GM04503 (cell line): Measurements from ENCODE around the gene TEK.
"Not testable (repeated sequence)": the region's sequence is repeated elsewhere in the genome, so short reads cannot be mapped to it uniquely, and the experiment has no call there.

Experiments used
- DNase-seq: peaks from one replicate; pipeline ENCODE4 v3.0.0-alpha.2; 2012; ENCODE audit warnings: low read depth

TEK gene

DNA sequence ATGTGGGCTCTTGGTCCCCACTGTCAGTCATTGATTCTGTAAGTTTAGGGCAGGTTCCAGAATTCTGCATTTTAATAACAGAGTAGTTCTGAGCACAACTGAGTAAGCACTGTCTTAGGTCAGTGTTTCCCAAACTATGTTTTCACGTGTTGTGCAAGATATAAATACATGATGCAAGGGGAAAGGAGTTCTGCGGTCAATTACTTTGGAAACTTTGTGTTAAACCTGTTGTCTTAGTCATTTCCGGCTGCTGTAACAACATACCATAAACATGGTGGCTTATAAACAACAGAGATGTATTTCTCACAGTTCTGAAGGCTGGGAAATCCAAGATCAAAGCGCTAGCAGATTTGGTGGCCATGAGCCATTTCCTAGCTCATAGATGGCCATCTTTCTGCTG, 118.2 kb downstream of the TEK start:
- DNase-seq: no peak

DNA sequence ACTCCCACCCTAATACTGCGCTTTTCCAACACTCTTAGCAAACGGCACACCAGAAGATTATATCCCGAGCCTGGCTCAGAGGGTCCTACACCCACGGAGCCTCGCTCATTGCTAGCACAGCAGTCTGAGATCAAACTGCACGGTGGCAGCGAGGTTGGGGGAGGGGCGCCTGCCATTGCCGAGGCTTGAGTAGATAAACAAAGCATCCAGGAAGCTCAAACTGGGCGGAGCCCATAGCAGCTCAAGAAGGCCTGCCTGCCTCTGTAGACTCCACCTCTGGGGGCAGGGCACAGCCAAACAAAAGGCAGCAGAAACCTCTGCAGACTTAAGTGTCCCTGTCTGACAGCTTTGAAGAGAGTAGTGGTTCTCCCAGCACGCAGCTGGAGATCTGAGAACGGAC, 130.6 kb downstream of the TEK start:
- not testable (repeated sequence) for DNase-seq

DNA sequence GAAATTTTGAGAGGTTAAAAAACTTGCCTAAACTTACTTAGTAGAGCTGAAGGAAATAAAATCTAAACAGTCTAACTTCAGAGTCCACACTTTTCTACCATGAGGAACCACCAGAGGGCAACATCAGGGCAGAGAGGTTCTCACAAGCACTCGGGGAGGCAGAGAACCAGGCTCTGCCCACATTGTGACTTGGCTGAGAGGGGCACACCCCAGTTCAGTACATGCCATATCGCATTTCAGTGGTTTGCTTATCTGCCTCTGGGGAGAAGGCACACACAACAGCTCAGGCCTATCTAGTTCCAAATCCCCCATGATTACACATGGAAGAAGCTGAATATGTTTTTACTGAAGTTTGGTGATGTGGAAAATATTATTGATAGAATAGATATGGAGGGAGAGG, 138.7 kb downstream of the TEK start:
- DNase-seq: no peak

DNA sequence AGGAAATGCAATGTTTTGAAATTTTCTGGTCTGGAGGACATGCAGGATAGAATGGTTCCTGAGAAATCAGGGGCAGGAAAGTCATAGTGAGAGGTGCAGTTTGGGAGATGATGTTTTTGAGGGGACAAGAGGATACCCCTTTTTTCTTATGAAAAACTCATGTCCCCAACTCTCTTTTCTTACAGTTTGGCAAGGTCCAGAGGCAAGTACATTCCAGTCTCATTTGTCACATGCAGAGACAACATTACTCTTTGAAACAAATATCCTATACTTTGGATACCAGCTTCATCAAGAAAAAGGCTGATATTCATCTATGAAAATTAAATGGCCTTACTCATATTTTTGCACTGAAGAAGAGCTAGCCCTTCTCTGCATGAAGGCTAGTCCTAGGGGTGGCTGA, 139.7 kb downstream of the TEK start:
- DNase-seq: no peak

DNA sequence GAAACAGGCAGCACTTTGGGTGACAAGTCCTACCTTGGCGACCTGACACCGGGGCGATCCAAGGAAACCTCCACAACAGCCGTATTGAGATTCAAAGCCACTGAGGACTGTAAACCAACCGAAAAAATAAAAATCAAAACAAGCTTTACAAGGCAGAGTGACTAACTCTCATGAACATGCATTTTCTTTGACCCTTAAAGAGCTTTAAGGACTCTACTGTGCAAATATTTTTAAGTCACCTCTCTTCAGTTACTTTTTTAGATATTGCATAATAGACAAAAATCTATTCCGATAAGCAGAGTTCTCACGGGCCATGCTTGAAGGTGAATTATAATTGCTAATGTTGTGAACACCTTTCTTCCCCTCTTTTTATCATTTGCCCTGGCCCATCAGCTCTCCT, 149.6 kb downstream of the TEK start:
- no peak for DNase-seq

DNA sequence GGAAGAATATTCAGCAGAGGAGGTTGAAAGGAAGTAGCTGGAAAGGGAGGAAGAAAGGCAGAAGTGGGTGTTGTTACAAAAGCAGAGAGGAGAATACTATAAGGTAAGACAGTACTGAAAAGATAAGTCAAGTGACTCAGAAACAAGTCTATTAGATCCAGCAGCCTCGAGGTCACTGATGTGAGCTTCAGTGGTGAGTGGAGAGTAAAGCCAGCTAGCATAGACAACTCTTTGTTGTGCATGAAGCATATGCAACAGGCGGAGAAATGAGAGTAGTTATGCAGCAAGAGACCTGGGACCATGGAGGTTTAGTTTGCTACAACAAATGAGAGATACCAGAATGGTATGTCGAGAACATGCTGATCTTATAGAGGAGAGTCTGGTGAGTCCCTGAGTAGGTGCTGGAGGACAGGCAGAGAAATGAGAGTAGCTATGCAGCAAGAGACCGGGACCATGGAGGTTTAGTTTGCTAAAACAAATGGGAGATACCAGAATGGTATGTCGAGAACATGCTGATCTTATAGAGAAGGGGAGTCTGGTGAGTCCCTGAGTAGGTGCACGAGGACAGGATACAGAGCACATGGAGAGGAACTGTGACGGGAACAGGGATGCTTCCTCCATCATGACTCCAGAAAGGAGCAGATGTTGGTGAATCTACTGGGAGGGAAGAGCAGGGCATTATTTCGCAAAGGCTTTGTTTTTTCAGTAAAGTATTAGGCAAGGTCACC, 151.9 kb downstream of the TEK start:
- DNase-seq: no peak

DNA sequence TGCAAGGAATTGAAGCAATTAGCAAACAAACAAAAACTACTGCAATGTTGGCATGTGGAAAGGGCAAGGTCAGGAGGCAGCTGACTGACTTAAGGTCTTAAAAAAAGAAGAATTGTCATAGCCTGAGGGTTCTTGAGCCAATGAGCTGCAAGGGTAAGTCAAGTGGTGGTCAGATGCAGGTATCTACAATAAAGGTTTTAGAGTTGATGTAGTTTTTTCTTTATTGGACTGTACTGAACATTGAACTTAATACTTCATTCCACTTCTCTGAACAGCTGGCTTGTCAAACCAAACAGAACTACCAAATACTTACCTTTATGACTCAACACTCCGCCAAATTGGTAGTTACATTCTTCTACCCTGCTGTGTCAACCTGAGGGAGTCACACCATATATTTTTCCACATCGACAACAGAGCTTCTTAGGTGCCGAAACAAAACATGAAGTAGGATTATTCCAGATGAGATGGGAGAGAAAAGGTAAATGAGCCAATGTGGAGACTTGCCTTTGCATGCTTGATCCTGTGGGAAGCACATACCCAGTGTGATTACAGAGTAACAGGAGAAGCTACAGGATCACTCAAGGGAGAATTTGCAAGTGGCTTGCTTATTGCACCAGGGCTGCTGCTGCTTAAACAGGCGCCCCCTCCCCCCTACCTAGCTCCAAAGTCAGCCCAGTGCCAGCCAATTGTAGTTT, 152.6 kb downstream of the TEK start:
- no peak for DNase-seq

DNA sequence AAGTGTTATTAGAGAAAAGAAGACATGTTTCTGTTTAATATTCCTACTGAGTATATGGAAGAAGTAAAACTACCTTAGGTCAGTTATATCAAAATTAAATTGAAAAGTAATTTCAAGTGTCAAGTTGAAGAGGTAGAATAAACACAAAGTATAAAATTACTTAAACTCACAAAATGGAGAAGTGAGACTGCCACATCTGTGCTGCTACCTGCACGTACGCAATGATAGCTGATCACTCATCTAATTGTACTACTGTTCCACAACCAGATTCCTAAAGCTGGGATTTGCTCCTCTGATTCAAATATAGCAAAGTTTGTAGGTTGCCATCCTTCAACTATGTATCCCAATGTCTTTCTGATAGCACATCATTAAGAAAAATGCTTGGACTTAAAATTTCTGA, 163.1 kb downstream of the TEK start:
- DNase-seq: no peak

DNA sequence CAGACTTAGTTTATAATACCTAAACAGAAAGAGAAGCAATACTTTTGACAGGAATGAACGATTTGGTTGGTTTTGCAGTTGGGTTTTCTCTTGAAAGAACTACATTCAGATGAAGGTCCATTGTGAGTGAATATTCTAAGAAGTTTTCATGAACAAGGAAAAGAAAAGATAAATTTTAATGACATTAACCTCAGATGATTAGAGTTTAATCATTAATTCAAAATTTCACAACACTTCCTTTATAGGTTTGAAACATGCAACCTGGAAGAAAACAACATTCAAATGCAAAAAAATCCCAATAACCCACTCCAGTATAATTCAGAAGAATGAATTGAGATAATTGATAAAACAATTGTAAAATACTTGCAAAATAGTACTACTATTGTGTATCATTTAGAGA, 164.2 kb downstream of the TEK start:
- no peak for DNase-seq

DNA sequence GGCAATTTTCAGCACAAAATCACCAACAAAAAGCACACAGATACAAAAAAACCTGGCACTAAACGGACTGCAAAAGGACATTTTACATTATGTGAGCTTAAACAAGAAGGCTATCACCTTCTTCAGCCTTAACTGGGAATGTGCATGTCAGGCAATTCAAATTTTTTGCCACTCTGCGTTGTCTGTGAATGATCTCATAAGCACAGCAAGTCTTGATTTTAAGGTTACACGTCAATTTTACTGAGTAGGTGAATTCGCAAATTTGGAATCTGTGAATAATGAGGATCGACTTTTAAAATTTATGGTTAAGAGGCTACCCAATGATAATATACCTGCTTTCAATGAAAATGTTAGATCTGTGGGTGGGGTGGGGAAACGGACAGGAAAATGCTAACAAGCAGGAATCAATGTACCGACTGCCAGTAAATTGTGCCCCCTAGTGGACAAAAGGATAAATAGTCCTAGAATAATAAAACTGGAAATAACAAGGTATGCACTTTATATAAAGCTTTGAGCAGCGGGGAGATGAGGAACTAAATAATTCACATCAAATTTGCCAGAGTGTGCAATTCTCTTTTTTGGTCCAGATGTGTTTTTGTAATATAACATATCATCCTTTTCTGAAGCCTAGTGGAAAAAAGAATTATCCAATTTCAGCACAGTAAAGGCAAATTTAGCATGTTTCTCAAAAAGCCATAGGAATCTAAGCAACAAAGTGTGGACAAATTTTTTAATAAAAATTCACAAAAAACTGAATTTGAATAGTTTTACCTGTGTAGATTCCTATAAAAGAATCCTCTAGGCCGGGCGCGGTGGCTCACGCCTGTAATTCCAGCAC, 167.4 kb downstream of the TEK start:
- DNase-seq: peak; percentile 10

DNA sequence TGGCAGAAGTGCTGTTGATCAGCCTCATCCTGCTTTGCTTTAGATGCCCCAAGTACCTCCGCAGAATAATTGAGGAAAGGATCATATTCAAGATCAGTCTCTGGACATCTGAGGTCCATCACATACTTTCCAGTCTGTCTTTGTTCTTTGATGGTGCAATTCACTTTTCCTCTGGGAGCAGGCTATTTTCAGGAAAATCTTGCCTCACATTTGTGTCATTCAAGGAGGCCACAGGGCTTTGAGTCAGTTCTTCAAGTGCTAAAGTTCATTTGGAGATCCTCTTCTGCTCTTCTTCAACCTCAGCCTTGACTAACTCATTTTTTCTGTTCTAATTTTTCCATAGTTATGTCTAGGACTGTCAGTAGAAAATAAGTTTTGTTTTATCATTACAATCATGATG, 169.3 kb downstream of the TEK start:
- no peak for DNase-seq

DNA sequence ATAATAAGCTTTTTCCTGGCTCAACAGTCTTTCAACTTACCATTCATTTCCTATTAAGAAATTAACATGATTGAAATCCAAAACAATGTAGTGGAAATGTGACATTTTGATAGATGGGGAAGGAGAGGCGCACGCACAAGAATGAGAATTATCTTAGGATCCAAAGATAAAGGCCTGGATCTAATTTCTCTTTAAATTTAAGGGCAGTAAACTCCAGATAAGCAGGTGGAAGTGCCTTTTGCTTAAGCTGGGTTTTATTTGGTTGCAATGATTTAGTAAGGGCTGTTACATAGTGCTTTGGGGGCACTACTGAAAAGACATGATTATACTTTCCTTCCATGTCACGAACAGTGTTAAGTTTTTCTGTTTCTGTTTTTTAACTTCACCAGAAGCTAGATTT, 170.6 kb downstream of the TEK start:
- DNase-seq: no peak
